ENCODE measurements around the gene PLXNB3.

Gene PLXNB3

DNA sequence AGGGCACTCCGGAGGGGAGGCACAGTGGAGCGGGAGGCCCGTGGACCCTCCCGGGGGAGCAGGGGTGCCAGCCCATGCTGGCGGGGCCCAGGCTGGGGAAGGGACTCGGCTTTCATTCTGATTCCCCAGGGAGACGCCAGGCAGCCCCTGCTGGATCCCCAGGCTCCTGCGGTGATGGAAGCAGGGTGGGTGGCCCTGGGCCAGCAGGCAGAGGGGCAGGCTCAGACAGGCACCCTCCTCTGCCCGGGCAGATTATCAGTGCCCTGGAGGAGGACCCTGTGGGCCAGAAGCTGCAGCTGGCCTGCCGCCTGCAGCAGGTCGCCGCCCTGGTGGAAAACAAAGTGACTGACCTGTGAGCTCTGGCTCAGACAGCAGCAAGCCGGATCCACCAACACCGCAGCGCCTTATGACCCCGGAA lies 14.6 kb downstream of the PLXNB3 start:
- Histone ChIP-seq H3K36me3 (replicated peaks; ENCODE audit: insufficient read depth, low read length) (no peaks in the 10 kb centered on the region), H3K79me2 (ENCODE audit: low read length) (no peaks in the 10 kb centered on the region), H3K4me1 (ENCODE audit: low read length) (no peaks in the 10 kb centered on the region), H3K27me3 (replicated peaks; ENCODE audit: insufficient read depth, low read length) (peaks cover 3% of the 10 kb centered on the region; the same call in 1 of the 2 replicates), H3K4me3 (ENCODE audit: low read length) (no peak overlapping the region), H3K9me2 (replicated peaks; ENCODE audit: insufficient read depth, low read length) (no peaks in the 10 kb centered on the region), H3K27ac (ENCODE audit: low read length) (no peak overlapping the region), H4K20me1 (ENCODE audit: insufficient read depth, low read length) (no peaks in the 10 kb centered on the region), H2AFZ (ENCODE audit: low read length) (no peak overlapping the region), H3K4me2 (ENCODE audit: low read depth, low read length) (no peak overlapping the region), H3K9ac (ENCODE audit: low read length) (no peak overlapping the region), H3K9me3 (replicated peaks; ENCODE audit: insufficient read depth, low read length) (no peaks in the 10 kb centered on the region), H3F3A (ENCODE audit: insufficient read depth, low read length) (no peaks in the 10 kb centered on the region)
- no peak for DNase-seq
- TF ChIP-seq EZH2phosphoT487 (IDR thresholded peaks at IDR 0.05; ENCODE audit: low read length) (no peak), EZH2 (optimal IDR thresholded peaks at IDR 0.05; ENCODE audit: low read depth, low read length) (no peak)
- TF ChIP-seq, protein P1, sequence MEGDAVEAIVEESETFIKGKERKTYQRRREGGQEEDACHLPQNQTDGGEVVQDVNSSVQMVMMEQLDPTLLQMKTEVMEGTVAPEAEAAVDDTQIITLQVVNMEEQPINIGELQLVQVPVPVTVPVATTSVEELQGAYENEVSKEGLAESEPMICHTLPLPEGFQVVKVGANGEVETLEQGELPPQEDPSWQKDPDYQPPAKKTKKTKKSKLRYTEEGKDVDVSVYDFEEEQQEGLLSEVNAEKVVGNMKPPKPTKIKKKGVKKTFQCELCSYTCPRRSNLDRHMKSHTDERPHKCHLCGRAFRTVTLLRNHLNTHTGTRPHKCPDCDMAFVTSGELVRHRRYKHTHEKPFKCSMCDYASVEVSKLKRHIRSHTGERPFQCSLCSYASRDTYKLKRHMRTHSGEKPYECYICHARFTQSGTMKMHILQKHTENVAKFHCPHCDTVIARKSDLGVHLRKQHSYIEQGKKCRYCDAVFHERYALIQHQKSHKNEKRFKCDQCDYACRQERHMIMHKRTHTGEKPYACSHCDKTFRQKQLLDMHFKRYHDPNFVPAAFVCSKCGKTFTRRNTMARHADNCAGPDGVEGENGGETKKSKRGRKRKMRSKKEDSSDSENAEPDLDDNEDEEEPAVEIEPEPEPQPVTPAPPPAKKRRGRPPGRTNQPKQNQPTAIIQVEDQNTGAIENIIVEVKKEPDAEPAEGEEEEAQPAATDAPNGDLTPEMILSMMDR (IDR thresholded peaks at IDR 0.05; ENCODE audit: low read length) = no peak

DNA sequence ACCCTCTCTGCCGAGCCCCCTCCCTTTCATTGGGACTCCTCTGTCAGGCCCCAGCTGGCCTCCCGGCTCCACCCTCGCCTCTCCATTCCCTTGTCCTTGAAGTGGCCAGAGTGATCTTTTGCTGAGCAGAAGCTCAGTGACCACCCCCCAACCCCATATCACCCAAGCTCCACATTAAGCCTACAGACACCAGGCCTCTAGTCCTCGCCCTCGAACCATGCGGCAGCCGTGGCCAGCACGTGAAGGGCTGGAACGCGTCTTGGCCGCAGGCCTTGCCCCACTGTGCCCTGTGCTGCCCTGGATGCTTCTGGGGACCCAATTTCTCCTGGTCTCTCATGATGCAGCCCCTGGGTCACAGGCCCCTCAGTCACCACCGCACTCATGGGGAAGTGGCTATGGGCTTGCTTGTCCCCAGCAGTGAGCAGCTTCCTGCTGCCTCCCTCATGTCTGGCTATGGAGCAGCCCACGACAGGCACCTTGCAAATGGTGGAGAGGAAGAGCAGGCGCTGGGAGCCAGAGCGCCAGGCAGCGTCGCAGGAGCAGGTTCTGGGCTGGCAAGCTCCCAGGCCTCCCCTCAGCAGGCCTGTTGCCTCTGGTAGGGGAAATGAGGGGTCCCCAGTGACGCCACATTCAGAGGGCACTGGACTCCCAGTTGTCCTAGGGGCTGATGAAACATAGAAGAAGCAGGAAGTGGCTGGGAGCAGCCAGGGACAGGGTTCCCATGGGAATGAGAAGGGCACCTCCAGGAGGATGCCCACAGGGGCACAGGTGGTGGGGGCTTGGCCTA lies 16.0 kb downstream of the PLXNB3 start:
- Histone ChIP-seq H3K4me2 (ENCODE audit: low read depth, low read length) (no peak overlapping the region), H3K4me1 (ENCODE audit: low read length) (no peaks in the 10 kb centered on the region), H2AFZ (ENCODE audit: low read length) (no peak overlapping the region), H3K9ac (ENCODE audit: low read length) (no peak overlapping the region), H3K27me3 (replicated peaks; ENCODE audit: insufficient read depth, low read length) (peaks cover 3% of the 10 kb centered on the region; the same call in 1 of the 2 replicates), H4K20me1 (ENCODE audit: insufficient read depth, low read length) (no peaks in the 10 kb centered on the region), H3F3A (ENCODE audit: insufficient read depth, low read length) (no peaks in the 10 kb centered on the region), H3K9me2 (replicated peaks; ENCODE audit: insufficient read depth, low read length) (no peaks in the 10 kb centered on the region), H3K4me3 (ENCODE audit: low read length) (no peak overlapping the region), H3K9me3 (replicated peaks; ENCODE audit: insufficient read depth, low read length) (no peaks in the 10 kb centered on the region), H3K79me2 (ENCODE audit: low read length) (no peaks in the 10 kb centered on the region), H3K27ac (ENCODE audit: low read length) (no peak overlapping the region), H3K36me3 (replicated peaks; ENCODE audit: insufficient read depth, low read length) (no peaks in the 10 kb centered on the region)
- no peak for DNase-seq
- TF ChIP-seq, protein P1 (IDR thresholded peaks at IDR 0.05; ENCODE audit: low read length) = no peak
- TF ChIP-seq EZH2phosphoT487 (IDR thresholded peaks at IDR 0.05; ENCODE audit: low read length) = no peak
- no peak for TF ChIP-seq EZH2 (optimal IDR thresholded peaks at IDR 0.05; ENCODE audit: low read depth, low read length)

DNA sequence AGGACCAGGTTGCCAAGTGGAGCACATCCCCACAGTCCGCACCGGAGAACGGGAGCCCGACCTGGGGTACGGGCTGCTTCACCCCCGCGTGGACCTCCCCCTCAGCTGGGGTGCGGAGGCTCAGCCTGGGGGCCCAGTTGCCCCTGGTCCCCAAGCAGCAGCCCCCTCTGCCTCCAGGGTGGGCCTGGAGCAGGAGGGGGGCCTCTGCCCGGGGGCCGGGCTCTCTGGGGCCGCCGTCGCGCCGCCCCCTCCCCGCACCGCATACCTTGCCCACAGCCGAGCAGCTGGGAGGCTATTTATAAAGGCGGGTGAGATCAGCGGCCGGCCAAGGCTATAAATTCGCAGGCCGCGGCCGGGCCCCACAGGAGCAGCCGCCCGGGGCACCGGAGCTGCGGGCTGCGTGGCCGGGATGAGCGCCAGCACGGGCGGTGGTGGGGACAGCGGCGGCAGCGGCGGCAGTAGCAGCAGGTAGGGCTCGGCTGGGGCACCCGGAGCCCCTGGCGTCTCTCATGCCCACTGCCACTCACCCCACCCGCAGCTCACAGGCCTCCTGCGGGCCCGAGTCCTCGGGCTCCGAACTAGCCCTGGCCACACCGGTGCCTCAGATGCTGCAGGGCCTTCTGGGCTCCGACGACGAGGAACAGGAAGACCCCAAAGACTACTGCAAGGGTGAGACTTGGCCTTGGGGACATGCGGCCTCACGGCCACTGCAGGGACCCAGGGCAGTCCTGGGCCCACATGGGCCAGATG lies 16.8 kb downstream of the PLXNB3 start, which contains the start of gene SRPK3:
Gene SRPK3, plus strand, starts transcription at position 364 of the 750 bp plus-strand sequence. Its CDS starts 46 bp downstream, at position 410.
- Histone ChIP-seq H3K4me1 (ENCODE audit: low read length) (no peaks in the 10 kb centered on the region), H4K20me1 (ENCODE audit: insufficient read depth, low read length) (no peaks in the 10 kb centered on the region), H3K9me2 (replicated peaks; ENCODE audit: insufficient read depth, low read length) (no peaks in the 10 kb centered on the region), H3K79me2 (ENCODE audit: low read length) (no peaks in the 10 kb centered on the region), H2AFZ (ENCODE audit: low read length) (no peak within 1 kb of the TSS), H3K36me3 (replicated peaks; ENCODE audit: insufficient read depth, low read length) (no peaks in the 10 kb centered on the region), H3F3A (ENCODE audit: insufficient read depth, low read length) (no peaks in the 10 kb centered on the region), H3K9me3 (replicated peaks; ENCODE audit: insufficient read depth, low read length) (no peaks in the 10 kb centered on the region), H3K27me3 (replicated peaks; ENCODE audit: insufficient read depth, low read length) (peaks cover 3% of the 10 kb centered on the region; the same call in 1 of the 2 replicates), H3K27ac (ENCODE audit: low read length) (no peak within 1 kb of the TSS), H3K4me3 (ENCODE audit: low read length) (no peak within 1 kb of the TSS), H3K9ac (ENCODE audit: low read length) (no peak within 1 kb of the TSS), H3K4me2 (ENCODE audit: low read depth, low read length) (no peak within 1 kb of the TSS)
- TF ChIP-seq EZH2phosphoT487 (IDR thresholded peaks at IDR 0.05; ENCODE audit: low read length) (no peak), EZH2 (optimal IDR thresholded peaks at IDR 0.05; ENCODE audit: low read depth, low read length) (no peak)
- TF ChIP-seq, protein P1 (IDR thresholded peaks at IDR 0.05; ENCODE audit: low read length) = no peak
- DNase-seq = no peak

All from MM.1S (cell line).